LNCaP clone FGC (cell line): ENCODE data around the gene BEAN1.

Source experiments
- DNase-seq: peaks from one replicate; pipeline ENCODE4 v3.0.0-alpha.2; 2011; ENCODE audit warnings: low read depth
- H3K4me3 ChIP-seq: 2 replicates; pipeline ENCODE4 v1.5.1; 2011; ENCODE audit warnings: mild to moderate bottlenecking, low read depth, low read length, control low read depth
- TF ChIP-seq, protein P1 (sequence below): IDR thresholded peaks from 2 replicates; pipeline ENCODE4 v1.5.1; 2012; ENCODE audit warnings: mild to moderate bottlenecking; ENCODE audit not compliant: control insufficient read depth, insufficient read depth; ENCODE audit errors: extremely low read depth

Gene BEAN1

DNA sequence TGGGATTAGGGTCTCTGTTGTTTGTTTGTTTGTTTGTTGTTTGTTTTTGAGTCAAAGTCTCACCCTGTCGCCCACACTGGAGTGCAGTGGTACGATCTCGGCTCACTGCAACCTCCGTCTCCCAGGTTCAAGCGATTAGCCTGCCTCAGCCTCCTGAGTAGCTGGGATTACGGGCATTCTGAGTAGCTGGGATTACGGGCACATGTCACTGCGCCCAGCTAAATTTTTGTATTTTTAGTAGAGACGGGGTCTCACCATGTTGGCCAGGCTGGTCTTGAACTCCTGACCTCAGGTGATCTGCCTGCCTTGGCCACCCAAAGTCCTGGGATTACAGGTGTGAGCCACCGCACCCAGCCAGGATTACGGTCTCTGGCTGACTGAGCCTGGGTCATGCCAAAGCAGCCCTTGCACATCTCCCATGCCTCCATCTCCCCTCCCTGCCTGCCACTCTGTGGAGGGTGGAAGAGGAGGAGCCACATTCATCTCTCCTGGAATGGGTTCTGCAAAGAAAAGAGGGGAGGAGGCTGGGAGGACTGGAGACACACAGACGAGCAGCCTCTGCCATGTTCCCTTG is 59.2 kb downstream of the BEAN1 start:
- H3K4me3 ChIP-seq: no peak overlapping the region
- no peak for DNase-seq
- TF ChIP-seq, protein P1, sequence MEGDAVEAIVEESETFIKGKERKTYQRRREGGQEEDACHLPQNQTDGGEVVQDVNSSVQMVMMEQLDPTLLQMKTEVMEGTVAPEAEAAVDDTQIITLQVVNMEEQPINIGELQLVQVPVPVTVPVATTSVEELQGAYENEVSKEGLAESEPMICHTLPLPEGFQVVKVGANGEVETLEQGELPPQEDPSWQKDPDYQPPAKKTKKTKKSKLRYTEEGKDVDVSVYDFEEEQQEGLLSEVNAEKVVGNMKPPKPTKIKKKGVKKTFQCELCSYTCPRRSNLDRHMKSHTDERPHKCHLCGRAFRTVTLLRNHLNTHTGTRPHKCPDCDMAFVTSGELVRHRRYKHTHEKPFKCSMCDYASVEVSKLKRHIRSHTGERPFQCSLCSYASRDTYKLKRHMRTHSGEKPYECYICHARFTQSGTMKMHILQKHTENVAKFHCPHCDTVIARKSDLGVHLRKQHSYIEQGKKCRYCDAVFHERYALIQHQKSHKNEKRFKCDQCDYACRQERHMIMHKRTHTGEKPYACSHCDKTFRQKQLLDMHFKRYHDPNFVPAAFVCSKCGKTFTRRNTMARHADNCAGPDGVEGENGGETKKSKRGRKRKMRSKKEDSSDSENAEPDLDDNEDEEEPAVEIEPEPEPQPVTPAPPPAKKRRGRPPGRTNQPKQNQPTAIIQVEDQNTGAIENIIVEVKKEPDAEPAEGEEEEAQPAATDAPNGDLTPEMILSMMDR: no peak

GRCh38 chr16:66486773-66487579 is 59.9 kb downstream of the BEAN1 start:
- TF ChIP-seq, protein P1: no peak
- no peak for DNase-seq
- H3K4me3 ChIP-seq: no peak overlapping the region

- TF ChIP-seq, protein P1: no peak
- H3K4me3 ChIP-seq: no peak overlapping the region
- no peak for DNase-seq
Observed at GRCh38 chr16:66487580-66488275, 60.6 kb downstream of the BEAN1 start.

GRCh38 chr16:66488505-66488904 is 61.4 kb downstream of the BEAN1 start:
- no peak overlapping the region for H3K4me3 ChIP-seq
- TF ChIP-seq, protein P1: no peak
- DNase-seq: no peak

- TF ChIP-seq, protein P1: no peak
- no peak for DNase-seq
- no peak overlapping the region for H3K4me3 ChIP-seq
Observed at GRCh38 chr16:66489385-66489784, 62.3 kb downstream of the BEAN1 start.

DNA sequence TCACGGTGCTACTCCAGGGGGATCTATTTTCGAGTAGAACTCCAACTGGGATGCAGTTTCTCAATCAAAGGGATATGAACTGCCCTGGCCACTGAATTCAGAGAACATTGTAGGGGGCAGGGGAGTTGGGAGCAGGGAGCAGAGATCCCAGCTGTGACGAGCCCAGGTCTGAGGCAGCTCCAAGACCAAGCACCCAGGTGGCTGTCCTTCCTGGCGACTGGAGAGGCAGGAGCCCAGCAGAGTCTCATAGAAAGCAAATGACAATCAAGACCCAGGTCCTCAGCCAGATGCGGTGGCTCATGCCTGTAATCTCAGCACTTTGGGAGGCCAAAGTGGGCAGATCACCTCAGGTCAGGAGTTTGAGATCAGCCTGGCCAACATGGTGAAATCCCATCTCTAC is 62.7 kb downstream of the BEAN1 start:
- TF ChIP-seq, protein P1: no peak
- no peak overlapping the region for H3K4me3 ChIP-seq
- DNase-seq: no peak
